ENCODE measurements around the gene ACIN1. TPM values are rescaled to one million over a fixed set of nuclear protein-coding genes. Genes with fewer than 3 reads are reported as not detected.

ACIN1 gene
- total RNA-seq, 1 experiment from 2014 or later = 79.3 TPM

DNA sequence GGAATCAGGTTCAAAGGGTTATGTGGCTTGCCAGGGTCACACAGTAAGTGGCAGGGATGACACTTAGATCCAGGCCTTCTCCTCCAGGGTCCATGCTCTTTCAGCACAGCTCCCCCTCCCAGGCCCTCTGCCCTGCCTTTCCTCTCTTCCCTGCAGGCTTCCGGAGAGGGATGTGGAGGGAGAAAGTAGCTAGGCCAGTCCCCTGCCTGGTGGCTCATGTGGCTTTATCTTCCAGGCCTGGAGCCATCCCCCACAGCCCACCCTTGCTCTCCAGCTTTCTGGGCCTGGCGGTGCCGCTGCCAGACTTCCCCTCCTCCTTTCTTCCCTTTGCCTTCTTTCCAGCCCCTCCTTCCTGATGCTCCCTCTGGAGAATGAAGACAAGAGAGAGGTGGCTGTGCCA, 51.2 kb downstream of the ACIN1 start:
- no peak for DNase-seq (ENCODE audit: low read depth)

DNA sequence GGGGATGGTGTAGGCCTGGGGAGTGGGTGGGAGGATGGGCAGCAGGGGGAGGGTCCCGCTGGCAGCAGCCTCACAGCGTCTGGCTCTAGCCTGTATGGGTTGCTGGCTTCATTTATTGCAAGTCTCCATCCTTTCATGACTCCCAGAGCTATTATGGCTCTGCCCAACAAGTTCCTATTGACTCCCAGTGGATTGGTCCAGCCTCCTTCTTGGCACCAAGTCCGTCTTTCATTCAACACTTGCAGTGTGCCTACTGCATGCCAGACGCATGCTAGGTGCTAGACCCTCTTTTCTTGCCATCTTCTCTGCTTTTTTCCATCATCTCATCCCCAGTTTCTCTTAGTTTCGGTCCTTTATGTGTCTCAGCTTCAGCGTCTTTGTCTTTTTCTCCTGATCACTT, 51.8 kb downstream of the ACIN1 start:
- DNase-seq (ENCODE audit: low read depth) = no peak

DNA sequence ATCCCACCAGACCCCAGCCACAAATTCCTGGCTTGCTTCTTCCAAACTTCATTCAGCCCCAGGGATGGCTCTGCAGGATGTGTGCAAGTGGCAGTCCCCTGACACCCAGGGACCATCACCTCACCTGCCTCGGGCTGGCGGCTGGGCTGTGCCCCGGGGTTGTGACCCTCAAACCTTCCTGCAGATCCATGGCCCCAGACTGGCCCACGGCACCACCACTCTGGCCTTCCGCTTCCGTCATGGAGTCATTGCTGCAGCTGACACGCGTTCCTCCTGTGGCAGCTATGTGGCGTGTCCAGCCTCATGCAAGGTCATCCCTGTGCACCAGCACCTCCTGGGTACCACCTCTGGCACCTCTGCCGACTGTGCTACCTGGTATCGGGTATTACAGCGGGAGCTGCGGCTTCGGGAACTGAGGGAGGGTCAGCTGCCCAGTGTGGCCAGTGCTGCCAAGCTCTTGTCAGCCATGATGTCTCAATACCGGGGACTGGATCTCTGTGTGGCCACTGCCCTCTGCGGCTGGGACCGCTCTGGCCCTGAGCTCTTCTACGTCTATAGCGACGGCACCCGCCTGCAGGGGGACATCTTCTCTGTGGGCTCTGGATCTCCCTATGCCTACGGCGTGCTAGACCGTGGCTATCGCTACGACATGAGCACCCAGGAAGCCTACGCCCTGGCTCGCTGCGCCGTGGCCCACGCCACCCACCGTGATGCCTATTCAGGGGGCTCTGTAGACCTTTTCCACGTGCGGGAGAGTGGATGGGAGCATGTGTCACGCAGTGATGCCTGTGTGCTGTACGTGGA, 52.6 kb downstream of the ACIN1 start, which contains the start of gene PSMB11:
Gene PSMB11 (plus strand): TSS at position 51 of the 804 bp plus-strand sequence. CDS start 14 bp downstream, at position 65.
- no peak for DNase-seq (ENCODE audit: low read depth)

DNA sequence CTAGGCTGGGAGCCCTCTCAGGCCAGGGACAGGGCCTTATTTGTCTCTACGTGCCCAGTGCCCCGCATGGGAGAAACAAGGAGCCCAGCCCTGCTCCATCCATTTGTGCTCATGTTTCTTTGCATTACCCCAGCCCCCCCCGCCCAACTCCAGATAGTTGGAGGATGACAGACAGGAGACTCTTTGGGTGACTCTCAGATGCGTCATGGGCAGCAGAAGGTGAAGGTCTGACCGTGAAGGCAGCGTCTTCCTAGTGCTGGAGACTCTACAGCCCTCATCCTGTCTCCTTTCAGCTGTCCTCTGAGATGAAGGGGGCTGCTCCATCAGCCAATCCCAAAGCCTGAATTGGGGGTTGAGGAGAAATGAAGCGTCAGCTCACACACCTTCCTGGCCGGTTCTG, 53.2 kb downstream of the ACIN1 start:
- peak; percentile 34 for DNase-seq (ENCODE audit: low read depth)

DNA sequence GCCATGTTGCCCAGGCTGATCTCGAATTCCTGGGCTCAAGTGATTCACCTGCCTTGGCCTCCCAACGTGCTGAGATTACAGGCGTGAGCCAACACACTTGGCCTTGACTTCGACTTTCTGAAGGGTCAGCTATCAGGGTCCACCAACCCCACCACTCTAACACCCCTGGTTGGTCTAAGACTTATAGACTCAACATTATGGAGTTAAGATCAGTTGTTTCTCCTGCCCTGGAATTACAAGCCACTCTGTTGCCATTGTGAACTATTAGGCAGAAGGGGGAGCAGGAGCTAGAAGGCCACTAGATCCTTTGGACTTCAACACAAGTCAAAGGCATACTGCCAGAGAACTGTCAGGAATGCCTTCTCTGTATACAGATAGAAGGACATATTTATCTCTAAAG, 54.8 kb downstream of the ACIN1 start:
- no peak for DNase-seq (ENCODE audit: low read depth)

DNA sequence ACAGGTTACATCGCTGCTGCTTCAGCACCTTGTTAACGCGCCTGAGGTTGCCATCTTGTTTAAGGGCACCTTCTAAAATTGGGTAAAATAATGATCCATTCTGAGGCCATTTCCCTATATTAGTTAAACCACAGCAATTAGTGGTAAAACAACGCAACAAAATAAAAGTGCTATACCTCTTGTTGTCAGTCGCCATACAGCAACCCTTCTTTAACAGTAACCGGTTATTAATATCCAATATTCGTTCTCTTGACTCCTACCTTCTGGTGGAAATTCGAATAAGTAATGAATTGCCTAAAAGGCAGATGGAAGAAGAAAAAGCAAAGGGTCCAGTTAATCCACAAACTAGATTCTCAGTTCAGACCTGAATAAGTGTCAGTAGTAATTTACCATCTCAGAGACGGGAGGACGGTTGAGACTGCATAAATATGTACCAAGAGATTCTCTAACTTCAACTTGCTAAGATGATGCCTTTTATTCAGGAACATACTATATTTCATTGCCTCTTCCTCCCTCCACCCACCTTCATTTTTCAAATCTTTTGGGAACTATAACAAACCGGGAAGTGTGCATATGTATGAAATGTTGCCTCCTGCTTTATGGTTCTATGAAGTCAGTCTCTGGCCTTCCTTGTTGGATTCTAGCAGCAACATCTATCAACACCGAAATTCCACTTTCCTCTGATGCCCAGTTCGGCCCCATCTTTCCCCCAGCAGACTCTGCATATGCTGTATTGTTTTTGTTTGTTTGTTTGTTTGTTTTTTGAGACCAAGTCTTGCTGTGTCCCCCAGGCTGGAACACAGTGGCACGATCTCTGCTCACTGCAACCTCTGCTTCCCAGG, 59.4 kb downstream of the ACIN1 start:
- no peak for DNase-seq (ENCODE audit: low read depth)

DNA sequence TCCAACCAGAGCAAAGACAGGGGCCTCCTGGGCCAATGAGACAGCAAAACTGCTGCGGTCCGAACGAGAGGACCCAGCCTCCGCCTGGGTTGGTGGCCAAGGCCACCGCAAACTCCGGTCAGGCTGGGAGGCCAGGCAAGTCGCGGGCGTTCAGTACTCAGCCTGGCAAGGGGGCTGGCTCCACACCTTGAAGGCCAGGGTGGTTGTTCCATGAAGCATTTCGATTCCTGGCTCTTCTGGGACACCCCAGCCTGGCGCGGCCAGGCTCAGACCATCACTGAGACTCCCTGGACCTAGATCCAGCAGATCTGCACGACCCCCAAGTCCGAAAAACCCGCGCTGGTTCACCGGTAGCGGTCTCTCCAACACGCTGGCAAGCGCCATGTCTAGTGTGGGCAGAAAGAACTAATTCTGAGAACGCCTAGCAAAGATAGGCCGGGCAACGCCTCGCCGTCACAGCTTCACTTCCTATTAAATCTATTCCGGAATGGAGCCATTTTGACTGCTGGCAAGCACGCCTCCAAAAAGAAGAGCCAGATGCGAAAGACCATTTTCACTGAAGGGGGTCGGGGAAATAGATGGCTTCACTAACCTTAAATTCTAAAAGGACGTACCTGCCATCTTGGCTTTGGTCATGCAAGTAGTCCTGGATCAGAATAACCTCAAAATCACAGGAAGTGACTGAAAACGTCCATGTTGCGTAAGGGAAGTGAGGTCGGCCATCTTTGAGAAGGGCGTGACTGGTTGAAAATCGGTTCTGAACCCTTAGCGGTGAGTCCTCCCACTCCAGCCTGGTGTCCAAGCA, 60.2 kb downstream of the ACIN1 start, which contains the start of gene PSMB5:
Gene PSMB5 (minus strand): TSS at position 403 of the 805 bp plus-strand sequence. CDS start 19 bp downstream, at position 384.
- DNase-seq (ENCODE audit: low read depth) = peak; percentile 98

DNA sequence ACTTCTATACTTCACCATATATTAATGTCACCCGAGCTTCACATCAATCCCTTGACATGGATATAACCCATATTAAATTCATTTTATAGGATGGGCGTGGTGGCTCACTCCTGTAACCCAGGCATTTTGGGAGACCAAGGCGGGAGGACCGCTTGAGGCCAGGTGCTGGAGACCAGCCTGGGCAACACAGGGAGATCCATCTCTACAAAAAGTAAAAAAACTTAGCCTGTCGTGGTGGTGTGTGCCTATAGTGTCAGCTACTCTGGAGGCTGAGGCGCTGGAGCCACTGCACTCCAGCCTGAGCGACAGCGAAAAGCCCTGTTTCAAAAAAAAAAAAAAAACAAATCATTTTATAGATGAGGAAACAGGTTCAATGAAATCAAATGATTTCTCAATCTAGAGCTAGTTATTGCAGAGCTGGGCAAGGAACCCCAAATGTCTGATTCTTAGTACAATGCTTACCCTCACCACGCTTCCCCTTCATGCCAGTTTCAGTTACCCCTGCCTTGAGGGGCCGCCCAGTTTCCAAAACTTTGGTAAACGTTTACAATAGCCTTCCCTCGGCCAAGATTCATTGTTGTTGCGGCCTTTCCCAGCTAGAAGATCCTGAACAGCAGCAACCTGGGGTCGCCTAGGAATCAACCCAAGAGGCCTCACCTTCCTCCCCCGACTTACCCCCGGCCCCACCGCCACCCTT, 61.0 kb downstream of the ACIN1 start:
- no peak for DNase-seq (ENCODE audit: low read depth)

DNA sequence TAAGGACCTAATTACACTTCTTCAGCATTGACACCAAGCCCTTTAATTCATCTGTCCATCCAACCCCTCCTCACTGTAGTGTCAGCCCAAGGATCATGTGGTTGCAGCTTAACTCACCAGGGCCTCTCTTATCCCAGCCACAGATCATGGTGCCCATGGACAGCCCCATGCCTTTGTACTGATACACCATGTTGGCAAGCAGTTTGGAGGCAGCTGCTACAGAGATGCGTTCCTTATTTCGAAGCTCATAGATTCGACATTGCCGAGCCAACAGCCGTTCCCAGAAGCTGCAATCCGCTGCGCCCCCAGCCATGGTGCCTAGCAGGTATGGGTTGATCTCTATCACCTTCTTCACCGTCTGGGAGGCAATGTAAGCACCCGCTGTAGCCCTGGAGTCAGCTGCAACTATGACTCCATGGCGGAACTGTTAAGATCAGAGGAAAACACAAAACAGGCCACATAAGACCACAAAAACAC, 61.6 kb downstream of the ACIN1 start:
- DNase-seq (ENCODE audit: low read depth) = no peak

DNA sequence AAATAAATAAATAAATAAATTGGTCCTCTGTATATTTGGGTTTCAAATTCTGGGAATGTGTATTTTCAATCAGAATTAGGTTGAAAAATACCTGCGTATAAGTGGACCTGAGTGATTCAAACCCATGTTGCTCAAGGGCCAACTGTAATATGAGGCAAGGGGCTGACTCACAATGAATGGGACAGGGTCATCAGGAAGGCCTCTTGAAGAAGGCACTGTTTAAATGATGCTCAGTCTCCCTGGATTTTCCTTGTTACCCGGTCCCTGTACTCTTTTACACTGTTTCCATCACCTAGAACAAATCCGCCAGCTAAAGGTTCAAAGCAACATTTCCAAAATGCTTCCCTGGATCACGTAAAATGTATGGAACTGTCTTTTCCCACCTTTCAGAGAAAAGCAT, 64.0 kb downstream of the ACIN1 start:
- no peak for DNase-seq (ENCODE audit: low read depth)

DNA sequence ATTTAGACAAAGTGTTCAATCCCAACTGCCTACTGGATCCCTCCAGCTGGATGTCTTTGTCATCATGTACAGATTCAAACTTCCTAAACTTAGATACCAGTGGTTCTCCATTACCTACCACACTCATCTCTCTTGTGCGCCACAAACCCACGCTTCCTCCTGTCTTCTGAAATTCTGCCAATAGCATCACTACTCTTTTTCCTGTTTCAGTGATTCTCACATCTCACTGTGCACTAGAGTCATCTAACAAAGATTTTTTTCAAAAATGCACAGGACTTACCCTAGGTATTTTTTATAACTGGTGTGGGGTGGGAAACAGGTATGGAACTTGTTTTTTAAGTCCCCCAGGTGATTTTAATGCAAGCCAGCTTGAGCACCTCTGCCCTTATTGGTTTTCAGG, 66.1 kb downstream of the ACIN1 start:
- DNase-seq (ENCODE audit: low read depth) = no peak

DNA sequence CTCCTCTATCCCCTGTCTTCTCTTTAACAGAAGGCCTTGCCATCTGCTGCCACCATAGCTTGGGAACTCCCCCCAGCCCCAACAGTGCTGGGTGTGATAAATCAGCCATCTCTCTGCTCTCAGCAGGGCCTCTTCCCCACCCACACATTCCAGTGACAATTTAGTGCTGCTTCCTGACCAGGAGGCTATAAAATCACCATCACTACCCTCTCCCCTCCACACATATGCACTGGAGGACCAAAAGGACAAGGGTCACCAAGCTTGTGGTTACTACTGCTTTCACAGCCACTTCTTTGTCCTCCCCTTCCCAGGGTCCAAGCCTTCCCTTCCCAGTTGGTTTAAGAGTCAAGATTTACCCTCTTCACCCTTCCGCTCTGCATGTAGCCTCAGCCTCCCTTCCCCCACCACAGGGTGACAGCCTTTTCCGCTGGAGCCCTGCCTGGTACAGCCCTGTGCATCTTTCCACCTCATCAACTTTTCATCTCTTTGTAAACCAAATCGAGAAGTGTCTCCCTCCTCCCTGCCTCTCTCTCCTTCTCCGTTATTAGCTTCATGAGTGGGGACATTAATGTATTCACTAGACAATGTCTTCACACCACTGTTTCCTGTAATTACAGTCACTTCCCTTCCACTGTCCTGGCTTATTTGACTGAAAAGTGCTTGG, 69.7 kb downstream of the ACIN1 start:
- DNase-seq (ENCODE audit: low read depth) = no peak

DNA sequence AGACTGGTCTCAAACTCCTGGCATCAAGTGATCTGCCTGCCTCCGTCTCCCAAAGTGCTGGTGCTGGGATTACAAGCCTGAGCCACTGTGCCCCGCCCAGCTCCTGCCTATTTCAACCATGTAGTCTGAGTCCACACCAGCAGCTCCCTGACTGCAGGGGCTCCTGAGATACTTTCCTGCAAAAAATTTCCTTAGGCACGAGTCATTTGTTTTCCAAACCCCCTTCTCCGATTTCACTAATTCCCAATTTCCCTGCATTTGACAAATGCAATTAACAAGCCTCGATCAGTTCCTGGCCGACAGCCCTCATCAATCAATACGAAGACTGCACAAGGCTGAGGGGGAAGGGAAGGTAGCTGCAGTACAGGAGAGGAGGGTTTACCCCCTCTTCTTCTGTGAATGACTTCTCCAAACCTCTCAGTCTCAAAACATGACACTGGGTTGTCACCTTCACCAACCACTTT, 70.3 kb downstream of the ACIN1 start:
- no peak for DNase-seq (ENCODE audit: low read depth)

DNA sequence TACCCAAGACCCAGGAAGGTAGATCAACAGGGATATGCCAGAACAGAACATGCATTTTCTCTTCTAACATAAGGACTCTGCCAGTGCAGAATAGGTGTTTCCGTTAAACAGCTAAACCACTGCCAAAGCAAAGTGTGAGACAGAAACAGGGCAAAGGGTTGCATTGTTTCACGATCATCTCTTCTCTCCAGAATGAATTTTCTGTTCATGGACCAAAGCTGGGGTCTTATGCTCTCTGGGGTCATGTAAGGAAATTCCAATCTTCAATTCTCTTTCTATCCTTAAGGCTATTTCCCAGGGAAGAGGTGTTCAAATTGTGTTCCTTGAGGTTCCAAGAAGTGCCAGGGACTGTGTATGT, 71.2 kb downstream of the ACIN1 start:
- no peak for DNase-seq (ENCODE audit: low read depth)

DNA sequence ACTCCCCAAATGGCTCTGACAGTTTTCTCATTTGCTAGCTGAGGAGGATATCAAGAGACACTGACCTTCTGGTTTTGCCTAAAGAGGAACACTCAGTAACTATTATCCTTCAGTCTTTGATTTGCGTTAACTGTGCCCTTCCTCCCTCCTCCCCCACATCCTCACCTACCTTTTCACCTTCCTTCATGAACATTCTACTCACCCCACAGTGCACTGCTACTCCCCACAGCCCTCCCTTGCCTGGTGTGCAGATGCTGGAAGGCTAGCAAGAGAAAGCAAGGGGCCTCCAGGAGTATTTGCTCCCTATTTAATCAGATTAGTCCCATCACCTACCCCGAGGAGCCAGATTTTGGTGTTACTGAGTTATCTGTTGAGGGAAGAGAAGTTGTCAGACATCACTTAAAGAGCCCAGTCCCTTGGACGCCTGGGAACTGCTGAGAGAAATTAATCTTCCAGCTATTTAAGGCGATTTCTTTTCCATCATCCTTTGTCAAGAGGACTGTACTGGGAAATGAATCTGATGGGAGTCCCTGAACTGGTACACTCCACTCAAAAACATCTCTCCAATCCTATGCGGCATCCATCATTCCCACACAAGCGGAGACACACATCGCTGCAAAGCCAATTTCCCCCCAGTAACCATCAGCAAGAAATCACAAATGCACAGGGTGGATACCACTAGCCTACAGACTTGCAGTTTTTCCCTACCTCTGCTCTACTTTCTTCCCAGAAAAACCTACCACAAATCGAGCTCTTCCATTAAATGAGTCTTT, 71.7 kb downstream of the ACIN1 start:
- no peak for DNase-seq (ENCODE audit: low read depth)

DNA sequence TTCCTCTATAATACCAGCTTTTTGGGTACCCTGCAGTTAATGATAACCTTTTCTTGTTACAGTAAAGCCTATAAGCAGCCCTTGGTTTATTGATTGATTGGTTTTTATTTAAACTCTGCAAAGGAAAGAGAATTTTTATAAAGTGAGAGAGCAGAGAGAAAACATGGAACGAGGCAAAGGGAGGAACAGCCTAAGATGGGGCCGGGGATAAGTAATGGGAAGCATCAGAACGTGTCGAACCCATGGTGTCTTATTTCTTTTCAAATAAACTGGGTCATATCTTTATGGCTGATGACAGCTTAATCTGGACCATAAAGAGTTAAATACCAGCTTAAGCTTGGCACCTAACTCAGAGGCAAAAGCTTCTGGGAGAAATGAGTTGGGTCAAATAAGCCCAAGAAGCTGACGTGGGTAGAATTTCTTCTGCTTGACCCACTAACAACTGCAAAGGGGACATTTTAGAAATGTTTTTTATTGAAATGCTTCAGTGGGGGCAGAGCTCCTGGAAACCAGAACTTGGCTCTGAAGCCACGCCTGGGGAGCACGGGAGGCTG, 73.0 kb downstream of the ACIN1 start:
- DNase-seq (ENCODE audit: low read depth) = no peak

DNA sequence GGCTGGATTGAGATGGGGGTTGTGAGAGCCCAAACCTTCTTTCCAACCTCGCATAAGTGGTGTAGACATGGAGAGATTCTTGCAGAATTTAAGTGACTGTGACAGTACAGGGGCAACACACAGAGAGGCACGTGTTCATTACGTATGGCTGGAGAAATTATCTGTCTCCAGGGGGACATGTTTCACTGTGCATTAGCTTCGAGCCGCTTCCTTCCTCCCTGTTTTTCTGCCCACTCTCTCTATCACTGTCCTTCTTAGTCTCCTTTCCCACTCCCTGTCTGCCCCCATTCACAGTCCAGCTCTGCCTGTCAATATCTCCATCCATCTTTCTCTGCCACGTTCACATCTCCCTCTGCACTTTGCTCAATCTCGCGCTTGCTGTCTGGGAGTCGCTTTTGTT, 73.5 kb downstream of the ACIN1 start:
- no peak for DNase-seq (ENCODE audit: low read depth)

DNA sequence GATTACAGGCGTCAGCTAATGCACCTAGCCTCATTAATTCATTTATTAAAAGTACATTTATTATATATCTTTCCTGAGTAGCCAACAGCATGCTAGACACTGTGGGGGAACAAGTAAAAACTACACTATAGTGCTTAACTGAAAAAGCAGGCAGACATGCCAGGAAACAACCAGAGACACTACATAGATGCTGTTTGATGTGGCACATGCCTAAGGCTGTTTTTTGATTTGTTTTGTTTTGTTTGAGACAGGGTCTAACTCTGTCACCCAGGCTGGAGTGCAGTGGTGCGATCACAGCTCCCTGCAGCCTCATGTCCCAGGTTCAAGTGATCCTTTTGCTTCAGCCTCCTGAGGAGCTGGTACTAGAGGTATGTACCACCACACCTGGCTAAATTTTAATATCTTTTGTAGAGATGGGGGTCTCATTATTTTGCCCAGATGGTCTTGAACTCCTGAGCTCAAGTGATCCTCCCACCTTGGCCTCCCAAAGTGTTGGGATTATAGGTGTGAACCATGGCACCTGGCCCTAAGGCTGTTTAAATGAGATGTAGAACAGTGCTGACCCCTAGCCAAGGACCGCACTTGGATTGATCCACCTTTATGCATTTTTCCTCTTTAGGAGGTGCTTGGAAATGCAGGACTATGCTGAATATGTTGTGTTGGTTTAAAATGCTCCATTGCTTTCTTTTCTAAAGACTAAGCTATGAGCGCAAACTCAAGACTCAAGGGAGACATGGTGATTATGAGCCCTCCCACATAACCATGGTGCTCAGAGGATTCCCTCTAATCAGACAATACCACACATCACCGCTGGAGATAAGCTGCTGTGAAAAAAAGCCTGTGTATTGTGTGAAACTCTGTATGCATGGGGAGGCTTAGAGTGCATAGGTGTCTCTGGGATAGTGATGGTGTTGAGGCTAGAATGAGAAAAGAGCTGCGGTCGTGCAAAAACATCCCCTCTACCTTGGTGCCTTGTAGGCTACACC, 74.5 kb downstream of the ACIN1 start:
- no peak for DNase-seq (ENCODE audit: low read depth)
